GM19193 (cell line): ENCODE results near the gene SPAG7.

Experiments
- POLR2A ChIP-seq: IDR thresholded peaks from 4 replicates; pipeline ENCODE4 v1.6.1; 2011; ENCODE audit not compliant: insufficient read depth, insufficient read length; ENCODE audit errors: extremely low read depth

Gene SPAG7

DNA sequence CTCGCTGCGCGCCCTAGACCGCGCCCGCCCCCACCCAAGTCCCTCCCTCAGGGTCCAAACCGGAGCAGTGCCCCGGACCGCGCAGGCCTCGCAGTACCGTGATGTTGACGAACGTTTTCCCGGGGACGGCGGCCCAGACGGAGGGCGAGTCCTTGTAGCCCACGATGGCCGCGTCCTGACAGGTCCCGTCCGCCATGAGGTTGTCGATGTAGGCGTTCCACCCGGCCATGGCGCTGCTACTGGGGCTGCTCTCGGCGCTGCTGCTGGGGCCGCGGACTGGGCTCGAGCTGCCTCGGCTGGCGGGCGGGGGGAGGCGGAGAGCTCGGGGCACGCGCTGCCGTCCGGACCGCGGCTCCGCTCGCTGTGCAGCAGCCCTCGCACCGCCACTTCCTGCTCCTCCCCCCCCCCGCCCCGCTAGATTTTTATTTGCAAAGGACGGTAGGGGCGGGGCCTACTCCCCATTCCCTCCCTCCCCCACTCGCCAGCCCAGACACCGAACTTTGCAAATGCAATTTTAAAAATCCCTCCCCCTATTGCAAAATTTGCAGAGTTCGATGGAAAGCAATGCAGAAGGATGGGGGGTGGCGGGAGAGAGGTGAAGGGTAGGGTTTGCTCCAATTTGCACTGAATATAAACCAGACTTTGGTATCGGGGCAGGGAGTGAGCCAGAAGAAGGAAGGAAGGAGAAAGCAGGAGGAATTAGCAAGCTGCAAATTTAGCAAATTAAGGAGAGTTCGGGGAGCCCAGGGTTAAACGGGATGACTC lies 19.3 kb downstream of the SPAG7 start, which contains the start of gene PFN1:
PFN1 (minus strand) TSS at position 365 of the 765 bp plus-strand sequence; CDS start at position 229, 136 bp downstream.
- TF ChIP-seq POLR2A: peak; percentile 98

DNA sequence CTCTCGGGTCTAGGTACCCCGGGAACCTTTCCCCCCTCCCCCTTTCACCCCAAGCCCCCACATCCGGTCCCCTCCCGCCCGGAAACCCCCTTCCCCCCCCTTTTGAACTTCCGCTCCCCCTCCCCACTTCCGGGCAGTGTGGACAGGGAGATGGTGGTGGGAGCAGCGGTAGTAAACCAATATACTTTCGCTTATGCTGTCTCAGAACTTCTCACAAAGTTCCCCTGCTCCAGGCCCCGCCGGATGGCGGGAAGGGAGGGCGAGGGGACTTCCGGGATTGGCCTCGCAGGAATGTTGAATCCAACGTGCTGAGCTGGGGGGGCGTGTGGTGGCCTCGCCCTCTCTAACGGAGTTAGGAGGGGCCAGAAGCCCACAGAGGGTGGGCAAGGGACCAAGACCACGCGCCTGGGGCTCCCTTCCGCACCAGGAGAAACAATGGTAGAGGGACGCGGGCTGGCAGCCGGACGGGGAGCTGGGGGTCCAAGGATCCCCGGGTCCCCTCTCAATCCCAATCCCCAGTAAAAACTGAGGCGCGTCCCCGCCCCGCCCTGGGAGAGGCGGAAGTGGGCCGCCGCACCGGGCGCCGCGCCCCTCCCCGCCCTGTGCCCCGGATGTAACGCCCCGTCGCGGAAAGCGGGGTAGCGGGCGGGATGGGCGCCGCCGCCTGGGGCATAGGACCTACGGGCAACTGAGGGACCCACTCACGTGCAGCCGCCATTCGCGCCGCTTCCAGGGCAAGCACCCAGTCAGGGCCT lies 20.0 kb downstream of the SPAG7 start:
- TF ChIP-seq POLR2A: no peak

DNA sequence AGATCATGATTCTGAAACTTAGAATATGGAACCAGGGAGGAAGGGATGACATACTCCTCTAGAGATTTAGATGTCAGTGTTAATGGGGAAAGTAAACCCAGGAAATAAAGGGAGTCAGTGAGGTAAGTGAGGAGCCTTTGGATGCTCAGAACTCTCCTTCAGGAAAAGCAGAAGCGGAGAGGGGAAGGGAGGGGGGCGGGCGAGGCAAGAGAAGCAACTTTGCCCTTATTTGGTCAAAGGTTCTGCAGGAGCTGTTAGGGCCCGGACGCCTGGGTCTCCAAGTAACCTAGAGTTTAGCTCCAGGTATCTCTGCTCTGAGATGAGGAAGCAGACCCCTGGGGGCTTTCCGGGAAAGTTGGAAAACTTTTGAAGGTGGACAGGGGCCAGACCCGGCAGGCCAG lies 20.6 kb downstream of the SPAG7 start:
- TF ChIP-seq POLR2A: no peak

DNA sequence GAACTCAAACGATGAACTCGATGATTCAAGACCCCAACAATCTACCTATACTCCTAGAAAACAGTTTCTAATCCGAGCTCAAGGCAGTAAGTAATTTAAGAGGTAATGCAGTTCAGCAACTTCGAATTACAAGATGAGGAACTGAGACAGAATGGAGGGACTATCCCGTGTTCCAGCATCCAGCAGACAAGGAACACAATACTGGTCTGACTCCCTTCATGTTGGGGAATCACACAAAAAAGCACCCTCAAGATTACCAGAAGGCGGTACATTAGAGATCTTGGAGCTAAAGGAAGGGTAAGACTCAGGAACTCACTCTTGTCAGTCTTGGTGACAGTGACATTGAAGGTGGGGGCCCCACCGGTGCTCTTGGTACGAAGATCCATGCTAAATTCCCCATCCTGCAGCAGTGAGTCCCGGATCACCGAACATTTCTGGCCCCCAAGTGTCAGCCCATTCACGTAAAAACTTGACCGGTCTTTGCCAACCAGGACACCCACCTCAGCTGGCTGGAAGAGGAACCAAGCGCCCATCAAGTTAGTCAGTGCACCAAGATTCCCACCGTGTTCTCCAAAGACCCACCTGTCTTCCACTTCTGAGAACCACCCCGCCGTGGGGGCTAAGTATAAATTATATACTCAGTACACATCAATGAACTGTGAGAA lies 21.2 kb downstream of the SPAG7 start:
- no peak for TF ChIP-seq POLR2A

DNA sequence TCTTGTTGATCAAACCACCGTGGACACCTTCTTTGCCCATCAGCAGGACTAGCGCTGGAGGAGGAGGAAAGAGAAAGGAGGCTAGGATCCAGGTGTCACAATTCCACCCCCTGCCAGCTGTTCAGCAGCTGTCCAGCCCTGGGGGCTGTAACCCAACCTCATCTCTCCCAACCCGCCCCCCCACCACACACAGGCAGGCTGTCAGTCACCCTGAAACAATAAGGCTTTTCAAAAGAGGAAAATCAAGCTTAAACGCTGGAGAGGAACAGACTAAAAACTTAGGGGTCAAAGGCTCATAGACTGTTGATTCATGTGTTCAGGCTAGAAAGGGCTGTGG lies 21.7 kb downstream of the SPAG7 start:
- TF ChIP-seq POLR2A: no peak

DNA sequence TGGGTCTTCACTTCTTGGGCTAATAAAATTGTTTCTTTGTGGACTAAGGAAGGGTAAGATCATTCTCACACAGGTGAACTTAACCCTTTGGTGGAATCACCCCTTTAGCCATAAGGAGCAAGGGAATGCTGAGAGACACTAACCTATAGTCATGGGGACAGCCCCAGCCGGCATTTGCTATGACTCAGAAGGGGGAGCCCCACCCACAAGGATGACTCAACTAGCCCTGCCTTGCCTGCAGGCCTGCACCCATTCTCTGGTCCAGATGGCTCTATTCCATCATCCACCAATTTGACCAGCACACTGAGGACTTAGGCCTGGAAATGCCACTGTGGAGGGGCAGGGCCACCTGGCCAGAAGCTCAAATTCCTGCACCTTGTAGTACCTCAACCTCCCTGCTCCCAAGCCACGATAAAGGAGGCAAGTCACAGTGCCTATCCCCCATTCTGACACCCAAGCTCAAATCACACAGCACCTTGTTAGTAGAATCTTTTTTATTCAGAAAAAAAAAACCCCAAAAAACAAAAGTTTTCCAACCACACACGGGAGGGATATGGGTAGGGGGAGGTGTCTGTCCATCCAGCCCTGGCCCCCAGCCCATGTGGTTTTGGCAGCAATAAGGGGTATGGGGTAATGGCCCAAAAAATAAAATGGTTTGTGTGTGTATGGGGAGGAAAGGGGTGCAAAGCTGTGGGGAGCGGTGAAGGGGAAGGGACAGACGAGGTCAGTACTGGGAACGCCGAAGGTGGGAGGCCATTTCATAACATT lies 22.3 kb downstream of the SPAG7 start:
- peak; percentile 68 for TF ChIP-seq POLR2A

DNA sequence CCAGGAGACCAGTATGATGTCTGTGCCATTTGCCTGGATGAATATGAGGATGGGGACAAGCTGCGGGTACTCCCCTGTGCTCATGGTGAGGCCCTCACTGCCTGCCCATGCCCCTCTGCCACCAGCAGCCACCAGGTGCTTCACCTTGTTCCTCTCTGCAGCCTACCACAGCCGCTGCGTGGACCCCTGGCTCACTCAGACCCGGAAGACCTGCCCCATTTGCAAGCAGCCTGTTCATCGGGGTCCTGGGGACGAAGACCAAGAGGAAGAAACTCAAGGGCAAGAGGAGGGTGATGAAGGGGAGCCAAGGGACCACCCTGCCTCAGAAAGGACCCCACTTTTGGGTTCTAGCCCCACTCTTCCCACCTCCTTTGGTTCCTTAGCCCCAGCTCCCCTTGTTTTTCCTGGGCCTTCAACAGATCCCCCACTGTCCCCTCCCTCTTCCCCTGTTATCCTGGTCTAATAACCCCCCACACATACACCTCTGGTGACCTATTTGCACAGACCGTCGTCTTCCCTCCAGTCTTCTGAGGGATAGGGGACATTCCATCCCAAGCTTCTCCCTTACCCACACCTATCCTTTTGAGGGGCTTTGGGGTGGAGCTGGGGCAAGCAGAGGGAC lies 23.0 kb downstream of the SPAG7 start:
- peak; percentile 79 for TF ChIP-seq POLR2A

DNA sequence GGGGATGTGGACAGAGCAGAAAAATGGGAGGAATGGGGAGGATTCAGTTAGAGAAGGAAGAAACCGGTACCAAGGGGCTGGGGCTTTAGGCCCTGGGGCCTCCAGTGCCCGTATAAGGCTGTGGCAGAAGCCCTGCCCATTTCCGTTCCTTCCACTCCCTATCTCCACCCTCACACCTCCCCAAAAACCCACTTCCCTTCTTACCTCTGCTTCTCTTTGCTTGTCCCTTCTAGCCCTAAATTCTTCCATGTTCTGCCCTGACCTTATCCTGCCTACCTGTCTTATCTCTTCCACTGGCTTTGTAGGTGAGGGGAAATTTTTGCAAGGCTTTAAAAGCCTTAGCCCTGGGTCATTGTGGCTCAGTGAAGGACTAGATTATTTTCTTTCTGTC lies 23.5 kb downstream of the SPAG7 start:
- peak; percentile 36 for TF ChIP-seq POLR2A

DNA sequence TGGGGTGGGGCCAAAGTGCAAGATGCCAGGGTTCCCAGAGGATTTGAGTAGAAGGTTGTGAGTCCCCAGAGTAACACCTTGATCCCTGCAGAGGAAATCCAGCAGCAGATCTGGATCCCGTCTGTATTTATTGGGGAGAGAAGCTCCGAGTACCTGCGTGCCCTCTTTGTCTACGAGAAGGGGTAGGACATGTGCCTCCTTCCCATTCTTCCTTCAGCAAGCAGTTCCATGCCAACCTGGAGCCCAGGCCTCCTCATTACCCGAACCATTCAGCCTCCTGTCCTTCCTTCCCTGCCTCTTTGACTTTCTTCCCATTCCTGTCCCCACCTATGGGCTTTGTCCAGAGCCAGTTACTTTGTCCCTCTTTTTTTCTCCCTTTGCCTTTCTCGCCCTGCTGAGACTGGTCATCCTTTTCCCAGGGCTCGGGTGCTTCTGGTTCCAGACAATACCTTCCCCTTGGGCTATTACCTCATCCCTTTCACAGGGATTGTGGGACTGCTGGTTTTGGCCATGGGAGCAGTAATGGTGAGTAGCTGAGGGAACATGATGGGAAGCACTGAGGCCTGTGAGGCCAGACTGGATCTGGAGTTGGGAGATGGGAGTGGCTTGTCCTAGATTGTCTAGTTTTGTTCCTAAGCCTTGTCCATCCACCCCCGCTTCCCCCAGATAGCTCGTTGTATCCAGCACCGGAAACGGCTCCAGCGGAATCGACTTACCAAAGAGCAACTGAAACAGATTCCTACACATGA lies 24.7 kb downstream of the SPAG7 start:
- TF ChIP-seq POLR2A: peak; percentile 29

DNA sequence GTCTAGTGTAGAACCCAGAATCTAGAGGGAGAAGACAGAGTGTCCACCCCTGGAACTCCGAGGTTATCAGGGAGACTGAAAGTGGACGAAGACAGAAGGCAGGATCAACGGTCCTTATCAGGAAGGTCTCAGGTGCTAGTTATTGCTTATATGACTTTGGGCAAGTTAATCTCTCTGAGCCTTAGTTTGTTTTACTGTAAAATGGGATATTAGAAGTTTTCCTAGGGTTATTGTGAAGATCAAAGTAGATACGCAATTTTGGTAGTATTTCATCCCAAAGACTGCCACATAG lies 26.4 kb downstream of the SPAG7 start:
- TF ChIP-seq POLR2A: no peak

DNA sequence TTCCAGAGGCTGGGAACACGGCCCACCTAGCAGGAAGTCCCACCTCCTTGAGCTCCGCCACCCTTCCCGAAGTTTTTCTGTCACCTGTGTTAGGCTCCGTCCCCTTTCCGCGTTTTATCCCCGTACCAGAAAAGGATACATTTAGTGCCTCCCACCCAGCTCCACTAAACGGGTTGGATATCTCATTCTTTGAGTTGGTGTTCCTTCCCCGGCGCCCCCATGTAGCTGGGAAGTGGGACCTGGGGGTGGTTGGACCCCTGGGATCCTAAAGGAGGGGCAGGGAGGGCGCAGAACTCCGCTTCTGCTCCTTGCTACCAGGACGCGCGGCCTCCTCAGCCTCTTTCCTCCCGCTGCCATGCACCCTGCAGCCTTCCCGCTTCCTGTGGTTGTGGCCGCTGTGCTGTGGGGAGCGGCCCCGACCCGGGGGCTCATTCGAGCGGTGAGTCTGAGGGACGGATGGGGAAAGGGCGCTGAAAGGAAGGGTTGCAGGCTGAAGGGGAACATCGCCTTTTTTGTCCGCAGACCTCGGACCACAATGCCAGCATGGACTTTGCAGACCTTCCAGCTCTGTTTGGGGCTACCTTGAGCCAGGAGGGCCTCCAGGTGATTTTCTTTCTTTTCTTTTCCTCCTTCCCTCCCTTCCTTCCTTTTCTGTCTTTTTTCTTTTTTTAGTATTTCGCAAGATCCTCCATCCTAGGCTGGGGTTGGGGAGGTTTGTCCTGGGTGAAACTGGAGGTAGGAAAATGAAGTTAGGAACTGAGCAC lies 26.9 kb downstream of the SPAG7 start:
- TF ChIP-seq POLR2A: peak; percentile 12

DNA sequence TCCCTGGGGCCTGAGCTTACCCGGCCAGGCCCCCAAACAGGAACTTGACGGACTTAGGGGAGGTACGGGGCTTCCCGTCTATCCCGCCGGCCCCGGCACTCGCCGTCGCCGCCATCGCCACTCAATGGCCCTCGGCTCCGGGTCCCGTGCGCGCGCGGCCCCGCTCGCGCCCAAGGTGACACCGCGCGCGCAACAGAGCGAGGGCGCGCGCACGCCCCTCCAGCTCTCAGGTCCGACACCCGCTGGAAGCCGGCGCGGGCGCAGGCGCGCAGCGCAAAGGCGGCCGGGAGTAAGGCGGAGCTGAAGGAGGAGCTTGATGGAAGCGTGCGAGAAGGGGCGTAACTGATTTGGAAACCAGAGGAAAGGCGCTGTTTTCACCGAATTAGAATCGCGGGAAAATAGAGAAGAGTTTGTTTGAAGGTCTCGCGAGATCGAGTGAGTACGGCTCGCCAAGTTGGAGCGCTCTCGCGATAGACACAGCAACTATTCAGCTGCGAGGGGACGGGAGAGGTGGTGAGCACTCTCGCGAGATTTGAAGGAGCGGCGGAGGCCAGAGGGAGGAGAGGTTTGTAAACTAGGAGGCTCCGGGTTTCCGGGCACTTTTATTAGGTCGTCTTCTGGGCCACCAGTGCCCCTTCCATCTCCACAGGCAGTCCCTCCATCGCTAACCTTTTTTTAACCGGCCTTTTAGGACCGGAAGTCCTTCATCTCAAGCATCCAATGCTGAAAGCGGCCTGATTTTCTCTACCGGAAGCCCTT lies 27.6 kb downstream of the SPAG7 start, which contains the start of the genes RNF167 and SLC25A11:
RNF167 (plus strand) TSS at position 473 of the 759 bp plus-strand sequence. CDS start 642 bp downstream, outside the sequence.
SLC25A11 (minus strand) TSS at position 251 of the 759 bp plus-strand sequence; CDS start at position 115, 136 bp downstream.
- peak; percentile 91 for TF ChIP-seq POLR2A

DNA sequence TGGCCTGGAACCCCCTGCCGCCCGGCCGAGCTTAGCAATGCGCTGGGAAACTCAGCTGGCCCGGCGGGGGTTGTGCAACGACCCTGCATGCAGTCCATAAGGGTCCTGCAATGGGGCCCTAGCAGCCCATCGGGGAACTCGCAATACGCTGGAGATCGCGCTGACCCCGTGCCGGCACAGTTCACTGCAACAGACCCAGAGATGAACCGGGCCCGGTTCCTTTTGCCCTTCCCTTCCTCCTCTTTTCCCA lies 28.1 kb downstream of the SPAG7 start:
- TF ChIP-seq POLR2A: no peak
